Loucy (cell line): ENCODE measurements around the gene SETSIP.

Experiments
- EZH2phosphoT487 ChIP-seq: fragments of 200-600 bp; IDR thresholded peaks from 2 replicates; pipeline ENCODE4 v1.6.1; 2018; ENCODE audit warnings: antibody characterized with exemption, mild to moderate bottlenecking, moderate library complexity, borderline replicate concordance
- TF ChIP-seq, protein P1 (sequence below): fragments of 200-600 bp; sonication (generic); conservative IDR thresholded peaks from 2 replicates; pipeline ENCODE4 v1.5.1; 2014; ENCODE audit warnings: mild to moderate bottlenecking, antibody characterized with exemption, low read length

DNA sequence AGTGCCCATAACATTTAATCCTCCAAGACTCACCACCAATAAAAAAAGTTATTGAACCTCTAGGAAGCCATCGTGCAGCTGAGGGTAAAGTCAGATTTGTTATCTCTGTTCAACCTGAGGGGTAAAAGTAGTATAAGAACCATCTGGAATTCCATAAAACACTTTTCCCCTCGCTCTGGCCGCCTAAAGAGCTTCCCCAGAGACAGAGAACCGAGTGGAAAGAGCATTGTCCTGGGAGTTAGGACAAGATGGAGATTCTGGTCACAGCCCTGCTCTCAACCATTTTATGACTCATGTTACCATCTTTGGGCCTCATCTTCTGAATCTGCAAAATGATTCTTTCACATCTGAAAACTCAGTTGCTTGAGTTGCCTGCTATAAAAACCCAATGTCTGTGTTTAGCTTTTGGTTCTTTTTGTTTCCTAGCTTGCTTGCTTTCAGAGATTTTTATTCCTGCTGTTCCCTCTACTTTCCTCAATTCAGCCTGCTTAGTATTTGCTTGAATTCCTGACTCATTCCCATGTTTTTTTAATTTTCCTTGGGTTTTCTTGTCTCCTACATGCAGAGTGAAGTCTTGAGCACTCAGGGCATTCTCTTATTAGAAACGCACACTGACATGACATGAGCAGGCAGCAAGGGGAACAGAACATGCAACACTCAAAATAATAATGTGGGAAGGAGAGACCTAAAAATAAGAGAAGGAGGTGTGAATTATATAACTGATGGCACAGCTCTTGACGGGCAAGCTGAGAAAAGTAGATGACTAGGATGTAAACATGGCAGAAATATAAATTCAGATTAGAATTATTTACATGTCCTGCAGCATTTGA lies 43.7 kb downstream of the SETSIP start:
- TF ChIP-seq, protein P1, sequence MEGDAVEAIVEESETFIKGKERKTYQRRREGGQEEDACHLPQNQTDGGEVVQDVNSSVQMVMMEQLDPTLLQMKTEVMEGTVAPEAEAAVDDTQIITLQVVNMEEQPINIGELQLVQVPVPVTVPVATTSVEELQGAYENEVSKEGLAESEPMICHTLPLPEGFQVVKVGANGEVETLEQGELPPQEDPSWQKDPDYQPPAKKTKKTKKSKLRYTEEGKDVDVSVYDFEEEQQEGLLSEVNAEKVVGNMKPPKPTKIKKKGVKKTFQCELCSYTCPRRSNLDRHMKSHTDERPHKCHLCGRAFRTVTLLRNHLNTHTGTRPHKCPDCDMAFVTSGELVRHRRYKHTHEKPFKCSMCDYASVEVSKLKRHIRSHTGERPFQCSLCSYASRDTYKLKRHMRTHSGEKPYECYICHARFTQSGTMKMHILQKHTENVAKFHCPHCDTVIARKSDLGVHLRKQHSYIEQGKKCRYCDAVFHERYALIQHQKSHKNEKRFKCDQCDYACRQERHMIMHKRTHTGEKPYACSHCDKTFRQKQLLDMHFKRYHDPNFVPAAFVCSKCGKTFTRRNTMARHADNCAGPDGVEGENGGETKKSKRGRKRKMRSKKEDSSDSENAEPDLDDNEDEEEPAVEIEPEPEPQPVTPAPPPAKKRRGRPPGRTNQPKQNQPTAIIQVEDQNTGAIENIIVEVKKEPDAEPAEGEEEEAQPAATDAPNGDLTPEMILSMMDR = no peak
- TF ChIP-seq EZH2phosphoT487 = no peak
